Gastrocnemius medialis (tissue), 4 donors: ENCODE results near the gene FMOD.

Experiments used
- CTCF ChIP-seq, 5 experiments: fragments of 450-650 bp in 3 of 5; fragments of 200-600 bp in 2 of 5; sonication (generic) in 2 of 5; IDR thresholded peaks in 4 of 5; conservative IDR thresholded peaks in 1 of 5; 1 replicate in 4 of 5; 2 replicates in 1 of 5; pipeline ENCODE4 v1.5.1; 2016 to 2019; ENCODE audit warnings: antibody characterized with exemption in 5 of 5, mild to moderate bottlenecking in 3 of 5, moderate library complexity in 3 of 5
- POLR2A ChIP-seq, 2 donors: fragments of 450-650 bp; IDR thresholded peaks; one replicate each; pipeline ENCODE4 v1.6.1; 2017; ENCODE audit warnings: antibody characterized with exemption in 2 of 2, mild to moderate bottlenecking in 2 of 2, moderate library complexity in 2 of 2

- TF ChIP-seq CTCF (IDR thresholded peaks at IDR 0.05 in 4 of 5, conservative IDR thresholded peaks at IDR 0.05 in 1 of 5) (no peak), POLR2A (IDR thresholded peaks at IDR 0.05) (no peak)
Observed at GRCh38 chr1:203349773-203350524, 973 bp downstream of the FMOD start.
